GM12878 (cell line): ENCODE measurements around the gene LIPT1. TPM values are rescaled to one million over a fixed set of nuclear protein-coding genes. Genes with fewer than 3 reads are reported as not detected.

ENCODE experiments used
- BCL3 ChIP-seq: IDR thresholded peaks from 2 replicates; pipeline ENCODE4 v1.6.1; 2011; ENCODE audit warnings: borderline replicate concordance, low read depth, mild to moderate bottlenecking, moderate library complexity, low read length; ENCODE audit not compliant: insufficient read depth, poor library complexity, severe bottlenecking
- CBFB ChIP-seq: IDR thresholded peaks from 2 replicates; pipeline ENCODE4 v1.6.1; 2016; ENCODE audit warnings: antibody characterized with exemption, low read depth
- CBX5 ChIP-seq: sonication (generic); IDR thresholded peaks from 2 replicates; pipeline ENCODE4 v1.6.1; 2016; ENCODE audit warnings: low read depth, moderate library complexity, mild to moderate bottlenecking, inconsistent platforms
- CEBPB ChIP-seq, 2 experiments: fragments of 150-350 bp in 1 of 2; IDR thresholded peaks; 2 replicates each; pipeline ENCODE4 v1.6.1; 2012 to 2014; ENCODE audit warnings: low read depth in 2 of 2, low read length in 2 of 2, borderline replicate concordance in 1 of 2, inconsistent platforms in 1 of 2
- CHD4 ChIP-seq: fragments of 200-600 bp; sonication (generic); IDR thresholded peaks from 2 replicates; pipeline ENCODE4 v1.6.1; 2016; ENCODE audit warnings: mild to moderate bottlenecking
- CTCF ChIP-seq, 3 experiments: IDR thresholded peaks in 2 of 3; conservative IDR thresholded peaks in 1 of 3; 2 replicates each; pipeline ENCODE4 v1.5.1; 2011; ENCODE audit warnings: low read depth in 3 of 3, low read length in 3 of 3, mild to moderate bottlenecking in 3 of 3, control low read depth in 2 of 3, moderate library complexity in 2 of 3, inconsistent platforms in 1 of 3, mixed read lengths in 1 of 3; ENCODE audit not compliant: control insufficient read depth in 2 of 3, insufficient read depth in 1 of 3; ENCODE audit errors: extremely low read depth in 1 of 3
- E2F4 ChIP-seq: IDR thresholded peaks from 2 replicates; pipeline ENCODE4 v1.6.1; 2012; ENCODE audit warnings: low read depth, low read length, improper control_type of control experiment
- HCFC1 ChIP-seq: fragments of 150-350 bp; IDR thresholded peaks from 2 replicates; pipeline ENCODE4 v1.6.1; 2014; ENCODE audit warnings: low read length
- IKZF1 ChIP-seq: fragments of 450-650 bp; conservative IDR thresholded peaks from 2 replicates; pipeline ENCODE4 v1.6.1; 2017; ENCODE audit warnings: antibody characterized with exemption, mild to moderate bottlenecking
- IKZF2 ChIP-seq, 2 experiments: fragments of 450-650 bp; IDR thresholded peaks; 2 replicates each; pipeline ENCODE4 v1.6.1; 2017; ENCODE audit warnings: mild to moderate bottlenecking in 2 of 2, moderate library complexity in 2 of 2
- JUNB ChIP-seq: IDR thresholded peaks from 2 replicates; pipeline ENCODE4 v1.6.1; 2016; ENCODE audit warnings: antibody characterized with exemption, mild to moderate bottlenecking
- KAT2A ChIP-seq: conservative IDR thresholded peaks from 2 replicates; pipeline ENCODE4 v1.6.1; 2011; ENCODE audit warnings: low read depth, low read length; ENCODE audit not compliant: control insufficient read depth
- MEF2B ChIP-seq: fragments of 450-650 bp; IDR thresholded peaks from 2 replicates; pipeline ENCODE4 v1.6.1; 2018; ENCODE audit warnings: mild to moderate bottlenecking, moderate library complexity; ENCODE audit not compliant: partially characterized antibody, poor library complexity, severe bottlenecking
- NR2C2 ChIP-seq: IDR thresholded peaks from 2 replicates; pipeline ENCODE4 v1.6.1; 2011; ENCODE audit warnings: borderline replicate concordance, low read depth; ENCODE audit not compliant: control insufficient read depth, insufficient read length
- RBBP5 ChIP-seq: fragments of 200-600 bp; sonication (generic); conservative IDR thresholded peaks from 2 replicates; pipeline ENCODE4 v1.6.1; 2016
- SRF ChIP-seq, 2 experiments: IDR thresholded peaks; 2 replicates each; pipeline ENCODE4 v1.6.1; 2011; ENCODE audit warnings: low read depth in 2 of 2, low read length in 2 of 2, mild to moderate bottlenecking in 1 of 2, moderate library complexity in 1 of 2
- TCF7 ChIP-seq: IDR thresholded peaks from 2 replicates; pipeline ENCODE4 v1.6.1; 2014; ENCODE audit warnings: antibody characterized with exemption, borderline replicate concordance
- YBX1 ChIP-seq: fragments of 450-650 bp; IDR thresholded peaks from 2 replicates; pipeline ENCODE4 v1.6.1; 2016; ENCODE audit warnings: antibody characterized with exemption
- ZBED1 ChIP-seq: IDR thresholded peaks from 2 replicates; pipeline ENCODE4 v1.6.1; 2016; ENCODE audit warnings: borderline replicate concordance
- ZNF207 ChIP-seq: fragments of 450-650 bp; IDR thresholded peaks from 2 replicates; pipeline ENCODE4 v1.6.1; 2014; ENCODE audit warnings: antibody characterized with exemption, mild to moderate bottlenecking, borderline replicate concordance
- ZNF217 ChIP-seq: fragments of 450-650 bp; IDR thresholded peaks from 2 replicates; pipeline ENCODE4 v1.6.1; 2017; ENCODE audit warnings: antibody characterized with exemption, mild to moderate bottlenecking
- polyA plus RNA-seq, 11 experiments: library from polyadenylated mRNA; depleted of rRNA in 4 of 11; unstranded in 6 of 11; stranded (reverse) in 5 of 11; fragments of >200 nt; fragmentation: Nextera tagmentation in 4 of 11; fragmentation: Illumina TruSeq in 1 of 11; extraction: Ambion mirVana in 4 of 11; extraction: Trizol in 1 of 11; gene quantifications; 1 replicate in 1 of 11; 2 replicates in 10 of 11; pipeline versions ENCODE4 v1.2.1 to v1.2.3, GENCODE V29; 2011 to 2016; ENCODE audit warnings: inconsistent platforms in 2 of 11, missing spikeins in 2 of 11, low read depth in 1 of 11
- total RNA-seq, 4 experiments: library from RNA; depleted of rRNA in 3 of 4; stranded (reverse); fragments of >200 nt in 3 of 4; fragmentation: Illumina TruSeq in 1 of 4; extraction: Trizol in 1 of 4; gene quantifications; 2 replicates each; pipeline versions ENCODE4 v1.2.1 to v1.2.3, GENCODE V29; 2013 to 2021
- TF ChIP-seq, protein P1 (sequence below): fragments of 450-650 bp; IDR thresholded peaks from 2 replicates; pipeline ENCODE4 v1.6.1; 2017; ENCODE audit warnings: mild to moderate bottlenecking

Gene LIPT1
- total and polyA plus RNA-seq, 10 of the 15 experiments (the other 5 are each of a cell fraction or from before 2014, with no cell fraction given) = 8.0 to 15.5 (median 10.9) TPM

DNA sequence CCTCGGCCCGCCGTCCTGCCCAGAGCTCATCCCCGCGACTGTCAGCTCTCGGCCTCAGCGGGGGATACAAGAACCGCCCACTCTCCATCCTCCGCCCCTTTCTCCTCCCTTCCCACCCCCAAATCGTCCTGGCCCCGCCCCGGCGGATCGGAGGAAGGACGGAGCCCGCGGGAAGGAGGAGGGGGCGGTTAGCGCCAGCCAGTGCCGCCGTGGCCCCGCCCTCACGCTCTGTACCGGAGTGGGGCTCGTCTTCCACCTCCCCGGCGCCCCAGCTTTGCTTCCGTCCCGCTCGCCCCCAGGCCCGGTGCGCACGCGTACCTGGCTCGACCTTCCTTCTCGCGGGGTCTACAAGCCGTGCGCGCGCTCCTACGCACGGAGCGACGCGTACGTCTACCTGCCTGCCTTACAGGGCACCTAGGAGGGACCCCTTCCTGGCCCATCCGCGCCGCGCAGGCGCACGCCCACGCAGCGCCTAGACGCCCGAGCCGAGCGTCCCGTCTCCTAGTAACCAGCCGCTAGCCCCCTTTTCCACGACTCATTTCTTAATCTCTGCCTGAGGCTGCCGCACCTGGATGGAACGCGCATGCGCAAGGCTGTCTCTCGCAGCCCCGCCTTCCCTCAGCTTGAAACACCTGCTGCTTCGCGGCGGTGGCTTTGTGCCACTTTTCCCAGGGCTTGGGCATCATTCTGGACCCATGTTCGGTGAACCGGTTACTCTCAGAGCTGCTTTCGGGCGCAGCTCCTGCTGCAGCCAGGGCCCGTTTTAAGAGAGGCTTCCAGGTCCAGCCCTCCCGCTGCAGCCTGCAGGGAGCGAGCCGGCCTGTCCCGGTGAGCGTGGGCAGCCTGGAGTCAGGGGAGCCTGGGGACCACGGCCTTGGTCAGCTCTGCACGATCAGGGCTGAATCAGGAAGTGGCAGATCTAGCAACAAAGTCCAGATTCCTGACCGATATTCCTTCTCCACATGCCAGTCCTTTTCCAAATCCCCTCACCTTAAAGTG is 13.4 kb upstream of the LIPT1 start, which contains the start of gene C2orf15 (continued):
- TF ChIP-seq BCL3 (no peak), JUNB (no peak), CEBPB (IDR thresholded peaks at IDR 0.05; ENCODE audit: borderline replicate concordance in 1 of 2, low read depth in 2 of 2, low read length in 2 of 2) (no peak), NR2C2 (no peak), TCF7 (no peak), CTCF (IDR thresholded peaks at IDR 0.05 in 2 of 3, conservative IDR thresholded peaks at IDR 0.05 in 1 of 3; ENCODE audit: control insufficient read depth in 2 of 3, extremely low read depth in 1 of 3, insufficient read depth in 1 of 3, low read depth in 3 of 3, low read length in 3 of 3) (no peak), E2F4 (no peak), HCFC1 (peak; percentile 30; the same call in 1 of the 2 replicates), RBBP5 (no peak), SRF (IDR thresholded peaks at IDR 0.05; ENCODE audit: low read depth in 2 of 2, low read length in 2 of 2) (0 out of 4 replicates have a peak, but pooled peaks have one; percentile 11 to 32), IKZF2 (IDR thresholded peaks at IDR 0.05) (peak in 1 of 2 experiments; percentile 38; a peak in 3 of 4 replicates), IKZF1 (peak; percentile 55; the same call in 1 of the 2 replicates), CHD4 (no peak), CBFB (0 out of 2 replicates have a peak, but pooled peaks have one; percentile 37), CBX5 (no peak), ZNF207 (no peak), ZBED1 (no peak), MEF2B (no peak), ZNF217 (0 out of 2 replicates have a peak, but pooled peaks have one; percentile 25), YBX1 (no peak), KAT2A (no peak)
- TF ChIP-seq, protein P1, sequence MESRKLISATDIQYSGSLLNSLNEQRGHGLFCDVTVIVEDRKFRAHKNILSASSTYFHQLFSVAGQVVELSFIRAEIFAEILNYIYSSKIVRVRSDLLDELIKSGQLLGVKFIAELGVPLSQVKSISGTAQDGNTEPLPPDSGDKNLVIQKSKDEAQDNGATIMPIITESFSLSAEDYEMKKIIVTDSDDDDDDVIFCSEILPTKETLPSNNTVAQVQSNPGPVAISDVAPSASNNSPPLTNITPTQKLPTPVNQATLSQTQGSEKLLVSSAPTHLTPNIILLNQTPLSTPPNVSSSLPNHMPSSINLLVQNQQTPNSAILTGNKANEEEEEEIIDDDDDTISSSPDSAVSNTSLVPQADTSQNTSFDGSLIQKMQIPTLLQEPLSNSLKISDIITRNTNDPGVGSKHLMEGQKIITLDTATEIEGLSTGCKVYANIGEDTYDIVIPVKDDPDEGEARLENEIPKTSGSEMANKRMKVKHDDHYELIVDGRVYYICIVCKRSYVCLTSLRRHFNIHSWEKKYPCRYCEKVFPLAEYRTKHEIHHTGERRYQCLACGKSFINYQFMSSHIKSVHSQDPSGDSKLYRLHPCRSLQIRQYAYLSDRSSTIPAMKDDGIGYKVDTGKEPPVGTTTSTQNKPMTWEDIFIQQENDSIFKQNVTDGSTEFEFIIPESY = no peak
